Panc1 (cell line): Measurements from ENCODE around the gene GRID2.

Experiments used
- CTCF ChIP-seq: fragments of 450-650 bp; IDR thresholded peaks from 2 replicates; pipeline ENCODE4 v1.5.1; 2017; ENCODE audit warnings: mild to moderate bottlenecking
- TF ChIP-seq, protein P1 (sequence below), 2 experiments: IDR thresholded peaks; 2 replicates each; pipeline ENCODE4 v1.6.1; 2011 to 2012; ENCODE audit warnings: low read depth in 2 of 2, control low read depth in 1 of 2, low read length in 1 of 2, mild to moderate bottlenecking in 1 of 2, moderate library complexity in 1 of 2; ENCODE audit not compliant: insufficient read depth in 1 of 2

DNA sequence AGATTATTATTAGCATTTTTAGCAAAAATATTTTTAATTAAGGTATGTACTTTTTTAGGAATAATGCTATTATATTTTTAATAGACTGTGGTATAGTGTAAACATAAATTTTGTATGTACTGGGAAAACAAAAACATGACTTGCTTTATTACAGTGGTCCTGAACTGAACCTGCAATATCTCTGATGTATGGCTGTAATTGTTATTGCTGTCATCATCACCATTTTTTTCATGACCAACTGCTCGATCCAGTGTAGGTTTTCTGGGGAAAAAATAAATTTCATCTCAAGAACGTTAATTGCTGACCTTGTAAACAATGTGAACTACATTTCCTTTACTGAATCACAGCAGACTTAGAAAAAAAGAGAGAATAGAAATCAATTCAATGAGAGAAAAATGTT is 1441.2 kb downstream of the GRID2 start:
- no peak for TF ChIP-seq CTCF
- TF ChIP-seq, protein P1, sequence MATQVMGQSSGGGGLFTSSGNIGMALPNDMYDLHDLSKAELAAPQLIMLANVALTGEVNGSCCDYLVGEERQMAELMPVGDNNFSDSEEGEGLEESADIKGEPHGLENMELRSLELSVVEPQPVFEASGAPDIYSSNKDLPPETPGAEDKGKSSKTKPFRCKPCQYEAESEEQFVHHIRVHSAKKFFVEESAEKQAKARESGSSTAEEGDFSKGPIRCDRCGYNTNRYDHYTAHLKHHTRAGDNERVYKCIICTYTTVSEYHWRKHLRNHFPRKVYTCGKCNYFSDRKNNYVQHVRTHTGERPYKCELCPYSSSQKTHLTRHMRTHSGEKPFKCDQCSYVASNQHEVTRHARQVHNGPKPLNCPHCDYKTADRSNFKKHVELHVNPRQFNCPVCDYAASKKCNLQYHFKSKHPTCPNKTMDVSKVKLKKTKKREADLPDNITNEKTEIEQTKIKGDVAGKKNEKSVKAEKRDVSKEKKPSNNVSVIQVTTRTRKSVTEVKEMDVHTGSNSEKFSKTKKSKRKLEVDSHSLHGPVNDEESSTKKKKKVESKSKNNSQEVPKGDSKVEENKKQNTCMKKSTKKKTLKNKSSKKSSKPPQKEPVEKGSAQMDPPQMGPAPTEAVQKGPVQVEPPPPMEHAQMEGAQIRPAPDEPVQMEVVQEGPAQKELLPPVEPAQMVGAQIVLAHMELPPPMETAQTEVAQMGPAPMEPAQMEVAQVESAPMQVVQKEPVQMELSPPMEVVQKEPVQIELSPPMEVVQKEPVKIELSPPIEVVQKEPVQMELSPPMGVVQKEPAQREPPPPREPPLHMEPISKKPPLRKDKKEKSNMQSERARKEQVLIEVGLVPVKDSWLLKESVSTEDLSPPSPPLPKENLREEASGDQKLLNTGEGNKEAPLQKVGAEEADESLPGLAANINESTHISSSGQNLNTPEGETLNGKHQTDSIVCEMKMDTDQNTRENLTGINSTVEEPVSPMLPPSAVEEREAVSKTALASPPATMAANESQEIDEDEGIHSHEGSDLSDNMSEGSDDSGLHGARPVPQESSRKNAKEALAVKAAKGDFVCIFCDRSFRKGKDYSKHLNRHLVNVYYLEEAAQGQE (IDR thresholded peaks at IDR 0.05; ENCODE audit: insufficient read depth in 1 of 2, low read depth in 2 of 2, low read length in 1 of 2): no peak
